Thyroid gland (tissue), 4 donors: ENCODE data around the gene SECISBP2L. TPM values are rescaled to one million over a fixed set of nuclear protein-coding genes. Genes with fewer than 3 reads are reported as not detected.

Experiments used
- DNase-seq, 2 donors: peaks; one replicate each; pipeline ENCODE4 v3.0.0-alpha.2; 2019
- H3K27ac ChIP-seq, 3 donors: fragments of 200-600 bp; sonication (generic); 1 replicate in 2 of 3; 2 replicates in 1 of 3; pipeline ENCODE4 v1.5.1; 2016 to 2019; ENCODE audit warnings: mild to moderate bottlenecking in 1 of 3, moderate library complexity in 1 of 3
- H3K27me3 ChIP-seq: fragments of 200-600 bp; sonication (generic); one replicate; pipeline ENCODE4 v1.5.1; 2019
- H3K36me3 ChIP-seq, 2 donors: fragments of 200-600 bp; sonication (generic); one replicate each; pipeline ENCODE4 v1.5.1; 2016 to 2019
- H3K4me1 ChIP-seq, 2 donors: fragments of 200-600 bp; sonication (generic); one replicate each; pipeline ENCODE4 v1.5.1; 2017 to 2019
- H3K4me3 ChIP-seq, 3 donors: fragments of 200-600 bp; sonication (generic); replicated peaks in 1 of 3; 1 replicate in 2 of 3; 2 replicates in 1 of 3; pipeline ENCODE4 v1.5.1; 2016; ENCODE audit warnings: mild to moderate bottlenecking in 1 of 3
- H3K9me3 ChIP-seq: fragments of 200-600 bp; sonication (generic); one replicate; pipeline ENCODE4 v1.5.1; 2017
- CTCF ChIP-seq, 6 experiments: fragments of 200-600 bp in 3 of 6; fragments of 450-650 bp in 3 of 6; sonication (generic) in 3 of 6; IDR thresholded peaks; one replicate each; pipeline ENCODE4 v1.5.1; 2016 to 2019; ENCODE audit warnings: antibody characterized with exemption in 6 of 6, mild to moderate bottlenecking in 2 of 6, inconsistent platforms in 1 of 6, moderate library complexity in 1 of 6
- POLR2A ChIP-seq, 2 donors: fragments of 450-650 bp; IDR thresholded peaks; one replicate each; pipeline ENCODE4 v1.6.1; 2017; ENCODE audit warnings: antibody characterized with exemption in 2 of 2, mild to moderate bottlenecking in 2 of 2, moderate library complexity in 1 of 2
- WGBS, 2 donors: methylation state at CpG; one replicate each; pipeline ENCODE4 v1.1.5; 2017; 5-methylcytosine and 5-hydroxymethylcytosine counted together
- intact Hi-C: fragments of 100-400 bp; cut with DNase I; formaldehyde crosslinking; loops from one replicate; pipeline ENCODE4 v1.15.1; 2023
- total RNA-seq, 4 donors: library from RNA; depleted of rRNA; stranded (reverse); fragments of >200 nt; gene quantifications; one replicate each; pipeline ENCODE4 v1.2.3, GENCODE V29; 2016

The SECISBP2L gene
- 10 to 100 TPM; 53.9 to 88.8 (median 60.9) TPM for total RNA-seq

GRCh38 chr15:49046220-49047102 lies at the start of gene SECISBP2L:
Gene SECISBP2L, minus strand, starts transcription at chr15:49046446. Its CDS starts 147 bp downstream, at chr15:49046299.
- Histone ChIP-seq H3K27me3 (no peaks in the 10 kb centered on the region), H3K27ac (peak within 1 kb of the TSS; percentile 82 to 94 (median 93)), H3K9me3 (no peaks in the 10 kb centered on the region), H3K4me1 (peaks cover 17 to 21% of the 10 kb centered on the region in 2 donors), H3K36me3 (no peaks in the 10 kb centered on the region), H3K4me3 (peak within 1 kb of the TSS; percentile 57 to 79 (median 77))
- intact Hi-C loops: no loop called here
- DNase-seq: peak; percentile 95
- TF ChIP-seq CTCF (IDR thresholded peaks at IDR 0.05) (peak in 2 of 6 experiments; percentile 28 to 45), POLR2A (IDR thresholded peaks at IDR 0.05) (peak; percentile 42 to 93)
- 8 to 11% methylated on average over 23 to 35 of the region's 50 CpGs for WGBS, 2 donors

- peaks cover 6 to 10% of the 10 kb centered on the region in 2 donors for H3K4me1 ChIP-seq
- intact Hi-C loops: no loop called here
- whole genome bisulfite sequencing, 2 donors: 61 to 79% methylated on average over 1 of the region's 1 CpG
- no peak overlapping the region for H3K4me3 ChIP-seq
- no peak for DNase-seq
- H3K27me3 ChIP-seq: no peaks in the 10 kb centered on the region
- H3K27ac ChIP-seq: no peak overlapping the region
- TF ChIP-seq POLR2A (IDR thresholded peaks at IDR 0.05) (no peak), CTCF (IDR thresholded peaks at IDR 0.05) (no peak)
- H3K36me3 ChIP-seq: no peaks in the 10 kb centered on the region
- no peaks in the 10 kb centered on the region for H3K9me3 ChIP-seq
These were observed 48.7 kb upstream of the SECISBP2L start for GRCh38 chr15:49094923-49095322.

- WGBS, 2 donors: 84 to 87% methylated on average over 4 of the region's 4 CpGs
- no peak overlapping the region for H3K4me3 ChIP-seq
- DNase-seq: no peak
- TF ChIP-seq CTCF (IDR thresholded peaks at IDR 0.05) (no peak), POLR2A (IDR thresholded peaks at IDR 0.05) (no peak)
- peak overlapping the region in 1 of 3 donors; percentile 45 for H3K27ac ChIP-seq
- H3K36me3 ChIP-seq: no peaks in the 10 kb centered on the region
- H3K9me3 ChIP-seq: no peaks in the 10 kb centered on the region
- peaks cover 6 to 10% of the 10 kb centered on the region in 2 donors for H3K4me1 ChIP-seq
- H3K27me3 ChIP-seq: no peaks in the 10 kb centered on the region
- intact Hi-C loops: no loop called here
These were observed 47.2 kb upstream of the SECISBP2L start for GRCh38 chr15:49093252-49094105.

- DNase-seq: no peak
- Histone ChIP-seq H3K4me1 (peaks cover 12 to 15% of the 10 kb centered on the region in 2 donors), H3K27ac (no peak overlapping the region), H3K4me3 (no peak overlapping the region), H3K36me3 (no peaks in the 10 kb centered on the region), H3K27me3 (no peaks in the 10 kb centered on the region), H3K9me3 (no peaks in the 10 kb centered on the region)
- intact Hi-C loops: no loop called here
- TF ChIP-seq POLR2A (IDR thresholded peaks at IDR 0.05) (no peak), CTCF (IDR thresholded peaks at IDR 0.05) (no peak)
- WGBS, 2 donors: 83 to 93% methylated on average over 4 of the region's 4 CpGs
These were observed 42.8 kb upstream of the SECISBP2L start for GRCh38 chr15:49088996-49089395.
